Endothelial cell of umbilical vein (primary cell): Measurements from ENCODE around the gene DPY19L3.

Experiments
- EZH2 ChIP-seq: IDR thresholded peaks from 2 replicates; pipeline ENCODE4 v1.6.1; 2012; ENCODE audit warnings: borderline replicate concordance, low read depth, mild to moderate bottlenecking, moderate library complexity, low read length, inconsistent platforms; ENCODE audit not compliant: severe bottlenecking
- FOS ChIP-seq: IDR thresholded peaks from 2 replicates; pipeline ENCODE4 v1.6.1; 2011; ENCODE audit warnings: mild to moderate bottlenecking, low read length, moderate library complexity, borderline replicate concordance; ENCODE audit not compliant: insufficient read depth
- GATA2 ChIP-seq: IDR thresholded peaks from 2 replicates; pipeline ENCODE4 v1.7.0; 2011; ENCODE audit warnings: low read depth, mild to moderate bottlenecking, moderate library complexity, mixed read lengths, low read length; ENCODE audit not compliant: insufficient read length, insufficient read depth
- JUN ChIP-seq: IDR thresholded peaks from 2 replicates; pipeline ENCODE4 v1.6.1; 2011; ENCODE audit warnings: borderline replicate concordance, low read depth; ENCODE audit not compliant: insufficient read length, insufficient read depth
- MYC ChIP-seq: IDR thresholded peaks from one replicate; pipeline ENCODE4 v1.6.1; 2011; ENCODE audit warnings: mild to moderate bottlenecking, low read depth, low read length
- POLR2A ChIP-seq: IDR thresholded peaks from 2 replicates; pipeline ENCODE4 v1.6.1; 2012; ENCODE audit warnings: low read depth, mild to moderate bottlenecking, control low read depth, low read length
- POLR2AphosphoS5 ChIP-seq: IDR thresholded peaks from 2 replicates; pipeline ENCODE4 v1.6.1; 2012; ENCODE audit warnings: low read depth, mild to moderate bottlenecking, control low read depth, low read length, moderate library complexity; ENCODE audit not compliant: insufficient read depth
- TF ChIP-seq, protein P1 (sequence below), 2 donors: IDR thresholded peaks; 1 replicate in 1 of 2; 2 replicates in 1 of 2; pipeline ENCODE4 v1.5.1; 2011; ENCODE audit warnings: low read length in 2 of 2, mild to moderate bottlenecking in 2 of 2, moderate library complexity in 2 of 2, control low read depth in 1 of 2, inconsistent platforms in 1 of 2, low read depth in 1 of 2; ENCODE audit not compliant: insufficient read depth in 1 of 2; ENCODE audit errors: extremely low read depth in 1 of 2
- TF ChIP-seq, protein P2 (sequence below): IDR thresholded peaks from 2 replicates; pipeline ENCODE4 v1.6.1; 2011; ENCODE audit not compliant: insufficient read depth, insufficient read length

DNA sequence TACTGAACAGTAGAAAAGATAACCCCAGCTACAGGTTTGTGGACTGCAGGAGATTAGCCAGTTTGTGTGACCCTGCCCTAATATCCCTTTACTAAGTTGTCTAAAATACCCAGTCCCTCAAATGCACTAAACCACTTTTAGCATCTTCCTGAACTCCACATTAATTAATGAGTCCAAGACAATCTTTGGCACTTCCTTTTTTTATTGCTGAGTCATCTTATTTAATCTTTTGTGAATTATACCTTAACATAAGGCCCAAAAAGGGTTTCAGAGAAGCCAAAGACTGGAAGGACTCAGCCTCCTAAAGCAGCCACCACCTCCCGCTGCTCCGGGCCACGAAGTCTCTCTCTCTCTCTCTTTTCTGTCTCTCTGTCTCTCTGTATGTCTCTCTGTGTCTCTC is 126.7 kb downstream of the DPY19L3 start:
- TF ChIP-seq, protein P1, sequence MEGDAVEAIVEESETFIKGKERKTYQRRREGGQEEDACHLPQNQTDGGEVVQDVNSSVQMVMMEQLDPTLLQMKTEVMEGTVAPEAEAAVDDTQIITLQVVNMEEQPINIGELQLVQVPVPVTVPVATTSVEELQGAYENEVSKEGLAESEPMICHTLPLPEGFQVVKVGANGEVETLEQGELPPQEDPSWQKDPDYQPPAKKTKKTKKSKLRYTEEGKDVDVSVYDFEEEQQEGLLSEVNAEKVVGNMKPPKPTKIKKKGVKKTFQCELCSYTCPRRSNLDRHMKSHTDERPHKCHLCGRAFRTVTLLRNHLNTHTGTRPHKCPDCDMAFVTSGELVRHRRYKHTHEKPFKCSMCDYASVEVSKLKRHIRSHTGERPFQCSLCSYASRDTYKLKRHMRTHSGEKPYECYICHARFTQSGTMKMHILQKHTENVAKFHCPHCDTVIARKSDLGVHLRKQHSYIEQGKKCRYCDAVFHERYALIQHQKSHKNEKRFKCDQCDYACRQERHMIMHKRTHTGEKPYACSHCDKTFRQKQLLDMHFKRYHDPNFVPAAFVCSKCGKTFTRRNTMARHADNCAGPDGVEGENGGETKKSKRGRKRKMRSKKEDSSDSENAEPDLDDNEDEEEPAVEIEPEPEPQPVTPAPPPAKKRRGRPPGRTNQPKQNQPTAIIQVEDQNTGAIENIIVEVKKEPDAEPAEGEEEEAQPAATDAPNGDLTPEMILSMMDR (IDR thresholded peaks at IDR 0.05; ENCODE audit: extremely low read depth in 1 of 2, insufficient read depth in 1 of 2, low read depth in 1 of 2, low read length in 2 of 2) = no peak
- TF ChIP-seq POLR2A (no peak), EZH2 (no peak), MYC (no peak), POLR2AphosphoS5 (no peak), JUN (no peak), FOS (no peak), GATA2 (no peak)
- TF ChIP-seq, protein P2, sequence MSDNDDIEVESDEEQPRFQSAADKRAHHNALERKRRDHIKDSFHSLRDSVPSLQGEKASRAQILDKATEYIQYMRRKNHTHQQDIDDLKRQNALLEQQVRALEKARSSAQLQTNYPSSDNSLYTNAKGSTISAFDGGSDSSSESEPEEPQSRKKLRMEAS = no peak
